Right atrium auricular region (tissue), 2 donors: ENCODE measurements around the gene POLK. TPM values are rescaled to one million over a fixed set of nuclear protein-coding genes. Genes with fewer than 3 reads are reported as not detected.
A peak's percentile ranks its signal among the peaks of the same experiment; 100 is the strongest.

ENCODE experiments used
- DNase-seq: peaks from one replicate; pipeline ENCODE4 v3.0.0-alpha.2; 2019; ENCODE audit warnings: low spot score
- H3K27ac ChIP-seq, 2 donors: fragments of 200-600 bp; sonication (generic); 1 replicate in 1 of 2; 2 replicates in 1 of 2; pipeline ENCODE4 v1.5.1; 2016 to 2019
- H3K27me3 ChIP-seq, 2 donors: fragments of 200-600 bp; sonication (generic); one replicate each; pipeline versions ENCODE4 v1.5.1 to v1.6.0; 2017 to 2019
- H3K36me3 ChIP-seq: fragments of 200-600 bp; sonication (generic); one replicate; pipeline ENCODE4 v1.5.1; 2016
- H3K4me1 ChIP-seq, 2 donors: fragments of 200-600 bp; sonication (generic); one replicate each; pipeline versions ENCODE4 v1.5.1 to v1.6.0; 2017 to 2019
- H3K4me3 ChIP-seq, 2 donors: fragments of 200-600 bp; sonication (generic); 1 replicate in 1 of 2; 2 replicates in 1 of 2; pipeline ENCODE4 v1.5.1; 2017 to 2019; ENCODE audit warnings: mild to moderate bottlenecking in 1 of 2, moderate library complexity in 1 of 2
- H3K9me3 ChIP-seq, 2 donors: fragments of 200-600 bp; sonication (generic); one replicate each; pipeline ENCODE4 v1.5.1; 2019
- CTCF ChIP-seq, 2 donors: fragments of 200-600 bp; sonication (generic); IDR thresholded peaks; one replicate each; pipeline ENCODE4 v1.5.1; 2019; ENCODE audit warnings: antibody characterized with exemption in 2 of 2
- total RNA-seq, 2 donors: library from RNA; depleted of rRNA; stranded (reverse); fragments of >200 nt; gene quantifications; one replicate each; pipeline ENCODE4 v1.1.0, GENCODE V29; 2016

POLK gene
- total RNA-seq: 10 to 100 TPM; 19.1 to 21.1 TPM

GRCh38 chr5:75511435-75512382, at the start of gene POLK, which contains the start of gene CERT1:
Gene POLK, plus strand, starts transcription at chr5:75511891.
Gene CERT1, minus strand, starts transcription at chr5:75511629. Its CDS starts 422 bp downstream, at chr5:75511207.
- Histone ChIP-seq H3K4me1 (peaks cover 0 to 36% of the 10 kb centered on the region in 2 donors), H3K27me3 (no peaks in the 10 kb centered on the region), H3K9me3 (no peaks in the 10 kb centered on the region), H3K27ac (peak within 1 kb of the TSS; percentile 94 to 98), H3K4me3 (peak within 1 kb of the TSS; percentile 91 to 95), H3K36me3 (no peaks in the 10 kb centered on the region)
- no peak for TF ChIP-seq CTCF (IDR thresholded peaks at IDR 0.05)
- peak; percentile 96 for DNase-seq

- Histone ChIP-seq H3K27me3 (no peaks in the 10 kb centered on the region), H3K4me3 (no peak overlapping the region), H3K27ac (no peak overlapping the region), H3K4me1 (peaks cover 0 to 21% of the 10 kb centered on the region in 2 donors), H3K36me3 (no peaks in the 10 kb centered on the region), H3K9me3 (peaks cover 4 to 11% of the 10 kb centered on the region in 2 donors)
- DNase-seq: no peak
- no peak for TF ChIP-seq CTCF (IDR thresholded peaks at IDR 0.05)
Measured at GRCh38 chr5:75463726-75464125, 48.0 kb upstream of the POLK start.

- DNase-seq: no peak
- H3K9me3 ChIP-seq: peaks cover 10 to 28% of the 10 kb centered on the region in 2 donors
- H3K27ac ChIP-seq: no peak overlapping the region
- TF ChIP-seq CTCF (IDR thresholded peaks at IDR 0.05): no peak
- H3K27me3 ChIP-seq: no peaks in the 10 kb centered on the region
- H3K4me3 ChIP-seq: no peak overlapping the region
- H3K36me3 ChIP-seq: no peaks in the 10 kb centered on the region
- peaks cover 0 to 21% of the 10 kb centered on the region in 2 donors for H3K4me1 ChIP-seq
Measured at GRCh38 chr5:75465480-75465879, 46.2 kb upstream of the POLK start.

- no peak for DNase-seq
- Histone ChIP-seq H3K27ac (no peak overlapping the region), H3K27me3 (no peaks in the 10 kb centered on the region), H3K4me3 (no peak overlapping the region), H3K36me3 (no peaks in the 10 kb centered on the region), H3K4me1 (peaks cover 0 to 21% of the 10 kb centered on the region in 2 donors), H3K9me3 (peaks cover 10 to 28% of the 10 kb centered on the region in 2 donors)
- TF ChIP-seq CTCF (IDR thresholded peaks at IDR 0.05): no peak
Measured at GRCh38 chr5:75466006-75466716, 45.5 kb upstream of the POLK start.

GRCh38 chr5:75468593-75468992, 43.1 kb upstream of the POLK start:
- peaks cover 10 to 28% of the 10 kb centered on the region in 2 donors for H3K9me3 ChIP-seq
- no peaks in the 10 kb centered on the region for H3K27me3 ChIP-seq
- DNase-seq: no peak
- TF ChIP-seq CTCF (IDR thresholded peaks at IDR 0.05): no peak
- H3K4me3 ChIP-seq: no peak overlapping the region
- H3K4me1 ChIP-seq: peaks cover 0 to 21% of the 10 kb centered on the region in 2 donors
- no peak overlapping the region for H3K27ac ChIP-seq
- H3K36me3 ChIP-seq: no peaks in the 10 kb centered on the region
